Cerebellar nuclear complex (tissue), 1 donor: ENCODE measurements around the gene TIMM10.
A peak's percentile ranks its signal among the peaks of the same experiment; 100 is the strongest.

Experiments
- DNase-seq, 2 experiments: peaks; one replicate each; lab custom pipeline; 2025; lab: John Stamatoyannopoulos, UW

TIMM10 gene, protein sequence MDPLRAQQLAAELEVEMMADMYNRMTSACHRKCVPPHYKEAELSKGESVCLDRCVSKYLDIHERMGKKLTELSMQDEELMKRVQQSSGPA

DNA sequence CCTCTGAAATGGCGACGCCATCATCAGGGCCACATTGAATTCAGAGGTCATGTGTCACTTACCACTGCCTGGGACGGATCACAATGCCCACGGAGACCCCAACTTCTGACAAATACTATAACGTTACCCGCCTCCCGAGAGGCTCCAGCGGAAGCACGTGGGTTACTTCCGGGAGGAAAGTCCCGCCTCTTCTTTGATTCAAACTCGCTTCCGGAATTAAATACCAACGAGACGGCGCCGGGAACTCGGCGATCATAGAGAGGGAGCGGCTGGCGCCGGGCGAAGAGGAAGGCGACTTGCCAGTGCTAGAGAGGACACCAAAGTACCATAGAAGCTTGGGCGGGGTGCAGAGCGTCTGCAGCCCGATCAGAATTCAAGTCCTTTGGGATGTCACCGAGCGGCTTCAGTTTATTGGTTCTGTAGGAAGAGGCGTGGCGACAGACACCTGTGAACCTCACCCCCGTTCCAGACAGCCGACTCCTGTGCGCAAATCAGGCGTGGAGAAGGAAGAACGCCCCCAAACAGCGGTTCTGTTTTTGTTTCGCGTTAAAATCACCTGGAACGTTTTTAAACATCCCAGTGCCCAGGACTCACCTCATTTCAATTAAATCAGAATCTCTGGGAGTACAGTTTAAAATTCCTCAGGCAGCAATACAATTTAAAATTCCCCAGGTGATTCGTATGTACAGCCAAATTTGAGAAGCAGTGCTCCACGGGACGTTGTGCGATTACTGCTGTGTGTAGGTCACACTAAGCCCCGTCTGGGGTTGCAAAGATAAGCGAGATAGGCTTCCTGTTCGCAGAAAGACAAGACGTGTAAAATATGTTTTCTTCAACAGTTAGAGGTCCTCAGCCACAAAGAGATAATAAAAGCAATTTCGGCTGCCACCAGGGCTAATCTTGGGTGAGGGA, at the start of gene TIMM10:
TIMM10 (minus strand) TSS at position 159 of the 912 bp plus-strand sequence. CDS start 565 bp downstream, outside the sequence.
- DNase-seq = peak; percentile 95 to 98

DNA sequence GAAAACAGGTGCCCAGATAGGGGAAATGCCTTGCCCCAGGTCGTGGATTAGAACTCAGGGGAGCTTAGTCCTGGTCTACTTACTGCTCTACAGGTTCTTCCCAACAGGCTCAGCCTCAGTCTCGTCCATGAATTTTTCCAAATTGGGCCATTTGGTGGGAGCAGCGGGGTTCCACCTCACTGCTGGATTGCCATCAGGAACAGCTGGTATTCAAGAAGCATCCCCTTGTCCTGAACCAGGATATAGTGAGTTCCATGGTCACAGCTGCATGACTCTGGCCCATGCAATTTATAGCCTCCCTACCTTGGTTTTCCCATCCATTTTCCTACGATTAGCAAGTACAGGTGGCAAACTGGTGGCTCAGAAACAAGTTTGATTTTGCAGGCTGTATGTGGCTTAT, 43.5 kb upstream of the TIMM10 start:
- DNase-seq = no peak

DNA sequence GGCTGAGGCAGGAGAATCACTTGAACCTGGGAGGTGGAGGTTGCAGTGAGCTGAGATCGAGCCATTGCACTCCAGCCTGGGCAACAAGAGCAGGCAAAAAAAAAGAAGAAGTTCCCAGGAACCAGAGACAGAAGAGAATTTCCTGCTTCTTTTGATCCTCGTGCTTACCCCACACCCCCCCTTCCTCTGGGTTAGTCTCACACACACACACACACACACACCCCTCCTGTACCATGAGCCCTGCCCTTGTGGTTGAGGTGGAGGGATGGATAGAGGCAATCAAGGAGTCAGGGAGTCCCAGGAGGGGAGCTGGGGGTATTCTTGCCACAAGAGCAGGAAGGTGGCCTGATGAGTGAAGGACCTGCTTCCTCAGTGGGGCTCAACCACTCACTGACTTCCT, 41.1 kb upstream of the TIMM10 start:
- no peak for DNase-seq

DNA sequence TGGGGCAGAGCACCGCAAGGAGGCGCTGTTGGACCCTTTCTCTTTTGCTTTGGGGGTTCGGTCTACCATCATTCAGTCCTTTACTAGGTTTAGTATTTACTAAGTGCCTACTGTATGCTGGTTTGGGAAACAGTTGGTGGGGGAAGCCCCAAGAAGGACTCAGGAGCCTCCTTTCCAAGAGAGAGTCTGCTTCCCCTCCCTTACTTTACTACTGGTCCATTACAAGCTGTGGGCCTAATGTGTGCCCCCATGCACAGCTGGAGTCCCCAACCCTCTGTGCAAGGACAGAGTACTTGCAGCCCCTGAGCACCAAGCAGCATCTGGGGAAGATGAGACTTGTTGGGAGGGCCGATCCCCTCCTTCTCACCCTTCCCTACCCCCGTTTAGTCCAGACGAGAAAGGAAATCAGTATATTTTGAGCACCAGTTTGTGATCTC, 37.8 kb upstream of the TIMM10 start:
- peak in 1 of 2 experiments; percentile 39 for DNase-seq

DNA sequence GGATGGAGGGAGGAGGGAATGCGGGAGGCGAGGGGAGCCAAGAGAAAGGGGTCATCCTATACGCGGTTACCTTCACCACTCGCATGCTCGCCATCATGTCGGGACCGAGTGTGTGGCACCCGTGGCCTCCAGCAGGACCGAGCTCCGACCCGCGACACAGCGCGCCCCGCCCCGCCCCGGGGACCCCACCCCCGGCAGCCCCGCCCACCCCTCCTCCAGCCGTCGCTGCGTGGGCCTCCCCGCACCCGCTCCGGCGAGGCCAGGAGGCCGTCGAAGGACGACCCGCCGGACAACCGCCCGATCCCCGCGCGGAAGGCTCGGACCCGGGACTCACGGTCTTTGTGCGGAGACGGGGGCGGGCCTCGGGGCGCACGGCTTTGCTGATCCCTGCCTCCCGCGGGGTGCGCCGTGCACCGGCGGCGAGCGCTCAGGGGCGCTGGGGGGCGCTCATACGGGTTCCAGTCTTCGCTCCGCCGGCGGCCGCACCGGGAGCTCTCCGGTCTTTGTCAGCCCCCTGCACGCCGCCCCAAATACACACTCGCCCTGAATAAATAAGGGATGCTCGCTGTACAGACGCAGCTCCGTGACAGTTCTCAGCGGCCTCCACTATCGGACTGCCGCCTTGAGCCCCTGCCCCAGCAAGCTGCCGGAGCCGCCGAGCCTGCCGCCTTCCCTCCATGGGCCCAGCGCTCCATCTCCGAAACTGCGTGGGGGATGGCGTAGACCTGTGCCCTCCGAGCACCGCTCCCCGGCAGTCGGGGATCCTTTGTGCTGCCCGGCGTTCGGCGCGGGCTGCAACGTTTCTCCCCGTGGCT, 37.2 kb upstream of the TIMM10 start, which contains the start of gene UBE2L6:
UBE2L6 (minus strand) TSS at position 158 of the 815 bp plus-strand sequence; CDS start at position 97, 61 bp downstream.
- DNase-seq = peak; percentile 12 to 20

DNA sequence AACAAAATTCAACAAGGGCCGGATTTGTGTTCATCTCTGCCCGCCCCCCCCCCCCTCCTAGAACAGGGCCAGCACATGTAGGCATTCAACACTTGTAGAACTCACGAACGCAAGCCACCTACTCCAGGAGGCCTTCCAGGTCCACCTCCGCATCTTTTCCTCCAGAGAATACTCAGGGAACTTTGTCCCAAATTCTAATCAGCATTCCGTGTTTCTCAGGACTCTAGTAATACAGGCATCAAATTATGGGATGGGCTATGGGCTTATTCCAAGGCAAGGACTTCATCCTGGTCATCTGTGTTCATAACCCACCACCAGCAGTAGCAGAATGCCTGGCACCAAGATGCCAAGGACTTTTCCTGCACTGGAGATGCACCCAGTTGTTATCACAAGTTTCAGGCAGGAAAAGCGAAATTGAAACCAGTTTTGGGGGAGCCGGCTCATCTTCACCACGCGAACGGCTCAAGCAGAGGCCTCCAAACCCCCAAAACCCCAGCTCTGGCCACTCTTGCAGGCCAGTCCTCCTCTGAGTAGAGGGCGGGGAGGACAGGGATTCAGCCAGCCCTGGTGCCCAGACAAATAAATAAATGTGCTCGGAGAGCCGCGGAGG, 36.5 kb upstream of the TIMM10 start:
- DNase-seq = no peak

DNA sequence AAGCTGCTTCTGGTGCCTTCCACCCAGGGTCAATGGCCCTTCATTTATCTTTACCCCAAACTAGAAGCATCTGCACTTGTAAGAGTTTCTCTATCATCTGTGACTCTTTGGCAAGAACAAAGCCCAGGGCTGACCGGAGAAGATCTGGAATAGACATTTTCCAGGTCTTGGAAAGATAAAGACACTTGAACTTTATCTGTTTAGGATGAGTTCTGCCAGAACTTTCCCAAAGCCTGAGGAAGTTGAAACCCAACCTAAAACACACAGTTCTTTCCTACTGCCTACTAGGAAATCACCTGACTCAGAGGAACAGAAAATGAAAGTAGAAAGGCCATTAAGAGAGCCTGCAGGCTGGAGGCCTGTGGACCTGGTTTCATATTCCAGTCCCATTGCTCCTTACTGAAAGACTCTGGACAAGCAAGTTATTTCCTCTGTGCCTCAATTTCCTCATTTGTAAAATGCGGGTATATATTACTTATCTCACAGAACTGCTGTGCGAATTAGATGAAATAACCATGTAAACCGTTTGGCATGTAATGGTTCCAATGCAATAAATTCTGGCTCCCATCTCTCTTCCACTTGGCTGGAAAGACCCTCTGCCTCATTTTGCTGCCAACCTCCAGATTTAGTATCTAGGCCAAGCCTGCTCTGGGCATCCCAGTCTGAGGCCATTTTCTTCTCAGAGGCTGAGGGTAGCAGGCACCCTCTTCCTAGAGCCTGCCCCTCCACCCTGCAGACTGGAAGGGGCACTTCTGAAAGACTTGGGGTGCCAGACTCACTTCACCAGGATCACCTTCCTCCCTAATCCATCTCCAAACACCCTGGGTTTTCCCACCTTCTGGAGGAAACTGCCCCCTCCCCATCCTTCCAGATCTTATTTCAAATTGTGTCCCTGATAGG, 35.7 kb upstream of the TIMM10 start:
- DNase-seq = no peak

DNA sequence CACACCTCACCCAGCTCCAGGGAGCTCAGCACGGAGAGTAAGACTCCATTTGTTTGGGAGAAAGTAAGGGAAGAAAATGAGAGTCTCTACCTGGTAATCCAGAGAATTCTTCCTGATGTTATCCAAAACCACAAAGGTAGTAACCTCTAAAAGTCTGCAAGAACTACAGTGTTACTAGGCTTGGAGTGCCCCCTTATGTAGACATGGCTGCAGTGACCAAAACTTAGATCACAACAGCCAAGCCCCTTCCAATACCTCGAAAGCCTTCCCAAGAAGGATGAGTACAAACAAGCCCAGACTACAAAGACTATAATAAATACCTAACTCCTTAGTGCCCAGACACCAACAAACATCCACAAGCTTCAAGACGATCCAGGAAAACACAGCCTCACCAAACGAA, 32.0 kb upstream of the TIMM10 start:
- DNase-seq = no peak

DNA sequence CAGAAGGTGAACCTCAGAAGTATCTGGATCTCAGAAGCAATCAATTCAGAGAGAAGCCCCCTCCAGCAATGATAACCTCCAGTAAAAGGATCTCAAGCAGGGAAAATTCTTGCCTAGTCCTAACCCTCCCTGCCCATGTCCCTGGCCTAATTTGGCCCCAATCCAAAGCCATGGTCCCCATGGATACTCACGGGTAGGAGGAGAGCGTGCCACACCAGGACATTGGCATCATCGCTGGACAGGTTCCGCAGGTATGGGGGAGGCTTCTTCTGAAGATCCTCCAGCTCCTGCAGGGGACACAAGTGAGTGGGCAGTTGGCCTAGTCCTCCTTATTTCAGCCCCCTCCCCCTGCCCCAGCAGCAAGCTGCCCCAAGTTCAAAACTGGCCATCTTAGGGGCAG, 29.6 kb upstream of the TIMM10 start:
- no peak for DNase-seq

DNA sequence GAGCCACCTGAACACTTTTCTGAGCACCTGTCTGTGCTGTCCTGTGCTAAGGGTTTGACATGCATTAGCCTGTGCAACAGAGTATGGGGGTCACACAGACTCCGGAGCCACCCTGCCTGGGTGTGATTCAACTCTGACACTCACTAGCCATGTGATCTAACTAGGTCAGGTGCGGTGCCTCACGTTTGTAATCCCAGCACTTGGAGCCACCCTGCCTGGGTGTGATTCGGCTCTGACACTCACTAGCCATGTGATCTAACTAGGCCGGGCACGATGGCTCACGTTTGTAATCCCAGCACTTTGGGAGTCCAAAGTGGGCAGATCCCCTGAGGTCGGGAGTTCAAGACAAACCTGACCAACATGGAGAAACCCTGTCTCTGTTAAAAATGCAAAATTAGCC, 25.5 kb upstream of the TIMM10 start:
- no peak for DNase-seq

DNA sequence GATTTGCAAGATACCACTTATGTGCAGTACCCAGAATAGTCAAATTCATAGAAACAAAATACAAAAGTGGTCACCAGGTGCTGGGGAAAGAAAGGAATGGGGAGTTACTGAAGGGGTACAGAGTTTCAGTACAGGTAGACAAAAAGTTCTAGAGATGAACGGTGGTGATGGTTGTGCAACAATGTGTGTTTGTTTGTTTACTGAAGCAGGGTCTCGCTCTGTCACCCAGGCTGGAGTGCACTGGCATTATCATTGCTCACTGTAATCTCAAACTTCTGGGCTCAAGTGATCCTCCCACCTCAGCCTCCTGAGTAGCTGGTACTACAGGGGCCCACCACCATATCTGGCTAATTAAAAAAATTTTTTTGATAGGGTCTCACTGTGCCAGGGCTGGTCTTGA, 24.8 kb upstream of the TIMM10 start:
- no peak for DNase-seq

DNA sequence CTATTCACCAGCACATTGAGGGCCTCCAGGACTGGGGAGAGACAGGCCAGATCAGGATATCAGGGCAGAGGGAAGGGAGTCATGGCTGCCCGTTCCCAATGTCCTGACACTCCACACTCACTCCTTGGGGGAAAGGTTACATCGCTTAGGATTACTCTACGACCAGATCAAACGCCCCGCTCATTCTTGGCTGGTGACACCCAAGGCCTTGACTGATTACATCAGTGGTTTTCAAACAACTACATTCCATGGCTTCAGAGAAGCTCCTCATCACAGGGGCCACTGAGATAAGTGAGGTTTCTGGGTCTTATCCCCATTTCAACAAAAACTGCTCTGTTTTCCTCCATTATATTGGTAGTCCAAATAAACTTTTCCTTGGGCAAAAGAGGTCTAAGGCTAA, 21.9 kb upstream of the TIMM10 start:
- DNase-seq = no peak

DNA sequence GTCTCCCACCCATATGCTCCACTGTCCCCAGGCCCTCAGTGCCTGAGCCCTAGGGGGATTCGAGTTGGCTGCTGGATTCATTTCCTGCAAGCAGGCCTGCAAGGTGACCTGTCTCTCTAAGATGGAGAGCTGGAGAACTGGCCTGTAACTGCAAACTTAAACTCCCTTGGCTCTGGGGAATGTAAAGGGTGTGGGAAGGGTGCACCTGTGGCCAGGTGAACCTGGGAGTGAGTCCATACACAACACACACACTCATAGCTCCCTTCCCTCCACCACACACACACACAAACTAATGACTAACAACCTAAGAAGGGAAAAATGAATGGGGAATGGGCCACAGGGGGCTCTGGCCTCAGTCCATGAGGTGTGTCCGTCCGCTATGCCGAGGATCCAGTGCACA, 21.4 kb upstream of the TIMM10 start:
- no peak for DNase-seq

DNA sequence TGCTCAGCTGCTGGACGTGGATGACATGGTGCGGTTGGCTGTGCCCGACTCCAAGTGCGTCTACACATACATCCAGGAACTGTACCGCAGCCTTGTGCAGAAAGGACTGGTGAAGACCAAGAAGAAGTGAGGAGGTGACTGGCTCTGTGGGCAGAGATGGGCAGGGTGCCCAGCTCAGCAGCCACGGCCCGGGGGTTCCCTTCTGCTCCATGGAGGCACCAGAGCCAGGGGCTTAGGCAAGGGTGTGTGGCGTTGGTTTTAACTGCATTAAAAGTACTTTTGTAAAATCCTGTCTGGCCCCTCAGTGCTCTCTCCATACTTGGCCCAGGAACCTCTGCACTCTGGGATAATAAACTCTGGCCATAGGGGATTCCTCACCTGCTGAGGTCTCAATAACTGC, 19.4 kb upstream of the TIMM10 start:
- no peak for DNase-seq

DNA sequence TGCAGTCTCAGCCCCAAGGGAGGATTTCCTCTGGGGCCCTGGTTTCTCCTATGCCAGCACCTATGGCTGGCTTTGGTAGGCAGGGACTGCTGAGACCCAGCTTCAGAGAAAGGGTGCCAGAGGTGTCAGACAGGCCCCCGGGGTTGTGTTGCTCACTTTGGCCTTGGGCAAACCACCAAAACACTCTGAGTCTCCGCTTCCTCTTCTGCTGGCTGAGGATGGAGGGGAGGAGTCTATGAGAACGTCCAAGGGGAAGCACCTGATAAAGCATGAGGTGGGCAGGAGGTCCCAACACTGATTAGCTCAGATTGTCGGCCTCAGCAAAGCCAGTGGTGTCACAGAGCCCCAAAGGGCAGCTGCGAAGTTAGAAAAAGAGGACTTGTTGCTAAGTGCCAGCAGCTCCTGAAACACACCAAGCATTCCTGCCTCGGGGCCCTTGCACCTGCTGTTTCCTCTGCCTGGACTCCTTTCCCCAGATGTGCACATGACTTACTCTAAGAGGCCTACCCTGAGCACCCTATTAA, 17.4 kb upstream of the TIMM10 start:
- no peak for DNase-seq

DNA sequence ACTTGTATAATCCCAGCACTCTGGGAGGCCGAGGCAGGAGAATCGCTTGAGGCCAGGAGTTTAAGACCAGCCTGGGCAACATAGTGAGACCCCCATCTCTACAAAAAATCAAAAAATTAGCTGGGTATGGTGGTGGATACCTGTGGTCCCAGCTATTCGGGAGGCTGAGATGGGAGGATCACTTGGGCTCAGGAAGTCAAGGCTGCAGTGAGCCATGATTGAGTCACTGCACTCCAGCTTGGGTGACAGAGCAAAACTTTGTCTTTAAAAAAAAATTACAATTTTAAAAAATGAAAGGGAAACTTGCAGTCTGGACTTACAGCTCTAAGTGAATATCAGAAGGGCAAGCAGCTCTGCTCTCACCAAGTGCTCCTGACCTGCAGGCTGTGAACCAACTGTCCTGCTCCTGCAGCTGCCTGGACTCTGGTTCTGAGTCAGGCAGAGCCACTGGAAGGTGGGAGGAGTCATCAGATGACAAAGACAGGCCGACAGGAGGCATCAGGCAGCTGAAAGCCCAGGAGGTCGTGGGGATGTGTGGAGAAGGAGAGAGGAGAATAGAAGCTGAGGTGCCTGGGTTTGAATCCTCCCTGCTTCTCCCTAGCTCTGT, 16.4 kb upstream of the TIMM10 start:
- DNase-seq = no peak

DNA sequence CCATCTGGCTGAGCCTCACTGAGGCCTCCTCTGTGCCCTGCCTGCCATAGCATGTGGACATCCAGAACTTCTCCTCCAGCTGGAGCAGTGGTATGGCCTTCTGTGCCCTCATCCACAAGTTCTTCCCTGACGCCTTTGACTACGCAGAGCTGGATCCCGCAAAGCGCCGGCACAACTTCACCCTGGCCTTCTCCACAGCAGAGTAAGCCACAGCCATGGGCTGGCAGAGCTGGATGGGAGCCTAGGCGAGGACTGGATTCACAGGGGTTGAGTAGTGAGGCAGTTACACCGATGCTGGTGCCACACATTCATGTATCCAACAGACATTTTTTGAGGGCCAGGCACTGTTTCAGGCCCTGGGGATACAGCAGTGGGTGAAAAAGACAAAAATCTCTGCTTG, 15.9 kb upstream of the TIMM10 start:
- no peak for DNase-seq

DNA sequence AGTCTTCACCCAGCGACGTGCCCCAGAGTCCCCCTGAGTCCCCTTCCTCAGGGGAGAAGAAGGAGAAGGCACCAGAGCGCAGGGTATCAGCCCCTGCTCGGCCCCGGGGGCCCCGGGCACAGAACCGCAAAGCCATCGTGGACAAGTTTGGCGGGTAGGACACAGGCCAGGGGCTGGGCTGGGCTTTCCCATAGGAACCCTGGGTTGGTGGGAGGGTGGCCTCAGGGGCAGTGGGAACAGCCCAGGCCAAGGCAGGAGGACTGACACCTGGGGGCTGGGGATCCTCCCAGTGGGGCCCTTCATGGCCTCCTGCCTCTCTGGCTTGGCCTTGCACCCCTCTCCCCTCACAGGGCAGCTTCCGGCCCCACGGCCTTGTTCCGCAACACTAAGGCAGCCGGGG, 15.3 kb upstream of the TIMM10 start:
- no peak for DNase-seq

DNA sequence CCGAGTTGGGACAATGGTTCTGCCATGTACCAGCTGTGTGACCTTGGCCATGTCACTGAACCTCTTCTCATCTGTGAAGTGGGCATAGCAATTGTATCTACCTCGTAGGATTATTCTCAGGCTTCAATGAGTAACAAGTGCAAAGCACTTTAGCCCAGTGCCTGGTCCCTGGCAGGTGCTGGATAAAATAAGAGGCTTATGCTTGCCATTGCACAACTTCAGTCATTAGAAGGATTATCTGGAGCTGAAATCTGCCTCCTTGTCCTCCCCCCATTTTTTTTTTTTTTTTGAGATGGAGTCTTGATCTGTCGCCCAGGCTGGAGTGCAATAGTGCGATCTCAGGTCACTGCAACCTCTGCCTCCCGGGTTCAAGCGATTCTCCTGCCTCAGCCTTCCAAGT, 14.0 kb upstream of the TIMM10 start:
- DNase-seq = no peak

DNA sequence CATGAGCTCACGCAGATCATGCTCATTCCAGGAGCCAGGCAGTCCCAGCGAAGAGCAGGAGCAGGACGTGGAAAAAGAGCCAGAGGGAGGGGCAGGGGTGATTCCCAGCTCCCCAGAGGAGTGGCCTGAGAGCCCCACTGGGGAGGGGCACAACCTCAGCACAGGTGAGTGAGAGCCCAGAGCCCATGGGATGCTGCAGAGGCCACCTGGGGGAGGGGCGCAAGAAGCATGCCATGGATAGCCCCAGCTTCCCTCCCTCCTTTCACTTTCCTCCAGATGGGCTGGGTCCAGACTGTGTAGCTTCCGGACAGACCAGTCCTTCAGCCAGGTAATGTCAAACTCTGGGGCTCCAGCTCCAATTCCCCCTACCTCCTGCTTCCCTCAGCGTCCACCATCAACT, 13.0 kb upstream of the TIMM10 start:
- DNase-seq = no peak

DNA sequence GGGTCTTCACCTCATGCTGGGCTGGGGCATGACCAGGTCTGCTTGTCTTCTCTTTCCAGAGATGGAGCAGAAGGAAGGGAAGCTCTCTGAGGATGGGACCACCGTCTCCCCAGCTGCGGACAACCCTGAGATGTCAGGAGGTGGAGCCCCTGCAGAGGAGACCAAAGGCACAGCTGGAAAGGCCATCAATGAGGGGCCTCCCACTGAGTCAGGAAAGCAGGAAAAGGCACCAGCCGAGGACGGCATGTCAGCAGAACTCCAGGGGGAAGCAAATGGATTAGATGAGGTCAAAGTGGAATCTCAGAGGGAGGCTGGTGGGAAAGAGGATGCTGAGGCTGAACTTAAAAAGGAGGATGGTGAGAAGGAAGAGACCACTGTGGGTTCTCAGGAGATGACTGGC, 12.0 kb upstream of the TIMM10 start:
- DNase-seq = no peak
